Ishikawa (cell line): ENCODE data around the gene IMPG2.

Experiments used
- CEBPB ChIP-seq: IDR thresholded peaks from 2 replicates; pipeline ENCODE4 v1.6.1; 2012
- CREB1 ChIP-seq: IDR thresholded peaks from 2 replicates; pipeline ENCODE4 v1.6.1; 2012; ENCODE audit warnings: low read depth
- EGR1 ChIP-seq: IDR thresholded peaks from 2 replicates; pipeline ENCODE4 v1.6.1; 2012
- EP300 ChIP-seq: IDR thresholded peaks from 2 replicates; pipeline ENCODE4 v1.6.1; 2012; ENCODE audit warnings: borderline replicate concordance
- FOXM1 ChIP-seq: IDR thresholded peaks from 2 replicates; pipeline ENCODE4 v1.6.1; 2012; ENCODE audit warnings: low read depth, borderline replicate concordance
- MAX ChIP-seq: IDR thresholded peaks from 2 replicates; pipeline ENCODE4 v1.6.1; 2012
- NFIC ChIP-seq: IDR thresholded peaks from 2 replicates; pipeline ENCODE4 v1.6.1; 2012
- RAD21 ChIP-seq: IDR thresholded peaks from 2 replicates; pipeline ENCODE4 v1.6.1; 2012; ENCODE audit warnings: low read depth
- REST ChIP-seq: IDR thresholded peaks from 2 replicates; pipeline ENCODE4 v1.6.1; 2012; ENCODE audit warnings: low read depth, mild to moderate bottlenecking
- TAF1 ChIP-seq: IDR thresholded peaks from 2 replicates; pipeline ENCODE4 v1.6.1; 2012; ENCODE audit warnings: low read depth, mild to moderate bottlenecking
- TCF12 ChIP-seq: IDR thresholded peaks from 2 replicates; pipeline ENCODE4 v1.6.1; 2012; ENCODE audit warnings: low read depth
- TEAD4 ChIP-seq: IDR thresholded peaks from 2 replicates; pipeline ENCODE4 v1.6.1; 2012
- USF1 ChIP-seq: IDR thresholded peaks from 2 replicates; pipeline ENCODE4 v1.6.1; 2012
- YY1 ChIP-seq: IDR thresholded peaks from 2 replicates; pipeline ENCODE4 v1.6.1; 2012; ENCODE audit warnings: low read depth
- ZBTB7A ChIP-seq: IDR thresholded peaks from 2 replicates; pipeline ENCODE4 v1.6.1; 2012; ENCODE audit warnings: low read depth

Gene IMPG2

GRCh38 chr3:101310978-101311375 lies 9.4 kb downstream of the IMPG2 start:
- no peak for TF ChIP-seq ZBTB7A
- TF ChIP-seq CEBPB, result no peak
- TF ChIP-seq RAD21, result no peak
- TF ChIP-seq USF1, result no peak
- TF ChIP-seq CREB1, result no peak

GRCh38 chr3:101303836-101304235 lies 16.5 kb downstream of the IMPG2 start:
- no peak for TF ChIP-seq RAD21
- no peak for TF ChIP-seq REST

GRCh38 chr3:101303089-101303731 lies 17.2 kb downstream of the IMPG2 start:
- TF ChIP-seq CREB1 (no peak), EGR1 (no peak), FOXM1 (no peak), YY1 (no peak), MAX (no peak), REST (no peak), TEAD4 (no peak), ZBTB7A (no peak), TCF12 (no peak), USF1 (no peak), EP300 (no peak), NFIC (no peak), TAF1 (no peak), RAD21 (no peak), CEBPB (no peak)

GRCh38 chr3:101300073-101300472 lies 20.3 kb downstream of the IMPG2 start:
- TF ChIP-seq EP300, result no peak

- no peak for TF ChIP-seq RAD21
These were observed 28.3 kb downstream of the IMPG2 start for GRCh38 chr3:101292027-101292426.

- TF ChIP-seq ZBTB7A (no peak), TEAD4 (no peak), NFIC (no peak), TAF1 (no peak), EGR1 (no peak), FOXM1 (no peak), CEBPB (no peak), USF1 (no peak), REST (no peak), TCF12 (no peak), EP300 (no peak), MAX (no peak), YY1 (no peak)
These were observed 32.1 kb downstream of the IMPG2 start for GRCh38 chr3:101288294-101288693.
